Activated CD8-positive, alpha-beta T cell treated with anti-CD3 and anti-CD28 coated beads for 36 hours (primary cell): ENCODE data around the gene ANO9. TPM values are rescaled to one million over a fixed set of nuclear protein-coding genes. Genes with fewer than 3 reads are reported as not detected.

ENCODE experiments used
- ATAC-seq: fragments of 200-7000 bp; cut with Tn5 transposase; one replicate; pipeline ENCODE4 v1.10.0; 2021; ENCODE audit warnings: mild to moderate bottlenecking, moderate library complexity
- CTCF ChIA-PET: fragments of 350-600 bp; sonication (Branson Sonifier 250); formaldehyde crosslinking; loops from one replicate; lab custom pipeline; 2021; ENCODE audit warnings: antibody characterized with exemption; lab: Charles Lee
- POLR2A ChIA-PET: fragments of 350-600 bp; sonication (Branson Sonifier 250); formaldehyde crosslinking; loops from one replicate; lab custom pipeline; 2021; ENCODE audit warnings: antibody characterized with exemption; lab: Charles Lee
- DNase-seq: peaks from one replicate; pipeline ENCODE4 v3.0.0-alpha.2; 2020
- H3K27ac Mint-ChIP-seq: one replicate; pipeline ENCODE4 v1.8.0; 2021; ENCODE audit warnings: mild to moderate bottlenecking, mixed read lengths
- H3K27me3 Mint-ChIP-seq: one replicate; pipeline ENCODE4 v1.8.0; 2021; ENCODE audit warnings: mixed read lengths
- H3K36me3 Mint-ChIP-seq: one replicate; pipeline ENCODE4 v1.8.0; 2021; ENCODE audit warnings: low read depth, mixed read lengths
- H3K4me1 Mint-ChIP-seq: one replicate; pipeline ENCODE4 v1.8.0; 2021; ENCODE audit warnings: low read depth, mixed read lengths
- H3K4me3 Mint-ChIP-seq: one replicate; pipeline ENCODE4 v1.8.0; 2021; ENCODE audit warnings: mild to moderate bottlenecking, moderate library complexity, mixed read lengths
- H3K9me3 Mint-ChIP-seq: one replicate; pipeline ENCODE4 v1.8.0; 2021; ENCODE audit warnings: mixed read lengths
- intact Hi-C: fragments of 100-400 bp; cut with micrococcal nuclease; formaldehyde crosslinking; loops from one replicate; pipeline ENCODE4 v1.10.0; 2022
- total RNA-seq, 2 experiments: library from RNA; stranded (reverse); gene quantifications; one replicate each; pipeline ENCODE4 v1.2.3, GENCODE V29; 2021
- TF ChIP-seq, protein P1 (sequence below): fragments of 200-600 bp; IDR thresholded peaks from one replicate; pipeline ENCODE4 v1.8.0; 2022; ENCODE audit warnings: antibody characterized with exemption, mild to moderate bottlenecking

ANO9 gene, protein sequence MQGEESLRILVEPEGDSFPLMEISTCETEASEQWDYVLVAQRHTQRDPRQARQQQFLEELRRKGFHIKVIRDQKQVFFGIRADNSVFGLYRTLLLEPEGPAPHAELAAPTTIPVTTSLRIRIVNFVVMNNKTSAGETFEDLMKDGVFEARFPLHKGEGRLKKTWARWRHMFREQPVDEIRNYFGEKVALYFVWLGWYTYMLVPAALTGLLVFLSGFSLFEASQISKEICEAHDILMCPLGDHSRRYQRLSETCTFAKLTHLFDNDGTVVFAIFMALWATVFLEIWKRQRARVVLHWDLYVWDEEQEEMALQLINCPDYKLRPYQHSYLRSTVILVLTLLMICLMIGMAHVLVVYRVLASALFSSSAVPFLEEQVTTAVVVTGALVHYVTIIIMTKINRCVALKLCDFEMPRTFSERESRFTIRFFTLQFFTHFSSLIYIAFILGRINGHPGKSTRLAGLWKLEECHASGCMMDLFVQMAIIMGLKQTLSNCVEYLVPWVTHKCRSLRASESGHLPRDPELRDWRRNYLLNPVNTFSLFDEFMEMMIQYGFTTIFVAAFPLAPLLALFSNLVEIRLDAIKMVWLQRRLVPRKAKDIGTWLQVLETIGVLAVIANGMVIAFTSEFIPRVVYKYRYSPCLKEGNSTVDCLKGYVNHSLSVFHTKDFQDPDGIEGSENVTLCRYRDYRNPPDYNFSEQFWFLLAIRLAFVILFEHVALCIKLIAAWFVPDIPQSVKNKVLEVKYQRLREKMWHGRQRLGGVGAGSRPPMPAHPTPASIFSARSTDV
- total RNA-seq, result 10 to 100 TPM; 28.2 to 29.0 TPM

DNA sequence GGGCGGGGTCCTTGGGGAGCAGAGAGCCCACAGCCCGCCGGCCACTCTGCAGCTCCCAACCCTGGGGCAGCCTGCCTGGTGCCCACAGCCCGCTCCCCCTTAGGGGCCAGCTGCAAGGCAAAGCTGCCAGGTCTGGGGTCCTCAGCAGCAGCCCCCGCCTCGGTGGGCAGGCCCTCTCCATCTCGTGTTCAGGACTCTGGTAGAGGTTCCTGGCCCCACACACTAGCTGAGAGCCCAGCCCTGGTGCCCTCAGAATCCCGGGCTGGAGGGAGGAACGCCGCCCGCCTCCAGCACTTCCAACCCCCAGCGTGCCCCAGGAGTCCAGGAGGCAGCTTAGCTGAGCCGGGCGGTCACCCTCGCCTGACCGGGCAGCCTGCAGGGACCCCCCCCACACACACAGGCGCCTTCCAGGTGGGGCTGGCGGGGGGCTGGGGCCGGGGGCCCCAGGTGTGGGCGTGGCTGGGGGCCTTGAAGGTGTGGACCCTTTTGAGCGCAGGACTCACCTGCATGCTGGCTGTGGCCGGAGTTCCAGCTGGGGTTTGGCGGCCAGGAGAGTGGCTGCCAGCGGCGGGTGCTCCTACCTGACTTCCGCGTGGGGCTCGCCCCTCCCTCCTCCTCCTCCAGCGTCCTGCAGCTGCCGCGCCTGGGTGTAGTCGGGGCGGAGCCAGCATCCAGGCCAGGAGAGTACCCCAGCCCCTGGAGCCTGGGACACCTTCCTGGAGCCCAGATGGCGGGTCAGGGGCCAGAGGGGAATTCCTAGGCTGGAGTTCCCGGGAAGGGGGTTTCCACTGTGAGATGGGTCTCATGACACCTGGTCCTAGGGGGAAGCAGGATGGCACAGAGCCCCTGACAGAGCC is at the start of gene ANO9:
Gene ANO9, minus strand, starts transcription at position 594 of the 857 bp plus-strand sequence. Its CDS starts 85 bp downstream, at position 509.
- Mint-ChIP-seq H3K36me3 (no peaks in the 10 kb centered on the region), H3K27ac (no peak within 1 kb of the TSS), H3K4me3 (peak within 1 kb of the TSS; percentile 72), H3K27me3 (no peaks in the 10 kb centered on the region), H3K4me1 (peaks cover 22% of the 10 kb centered on the region), H3K9me3 (no peaks in the 10 kb centered on the region)
- intact Hi-C loops, result no loop called here
- ChIA-PET CTCF (interaction anchor here (1.4 to 3.4 kb wide), 2 partner anchors 8 to 191 kb away, joined by 6 to 19 read pairs; partner anchors contain the start of gene PTDSS2), POLR2A (interaction anchor here (0.8 to 2.8 kb wide), 5 partner anchors 8 to 134 kb away, joined by 3 to 10 read pairs (median 3); no protein-coding TSS in a partner anchor)
- peak; percentile 78 for DNase-seq
- peak; percentile 93 for ATAC-seq
- TF ChIP-seq, protein P1, sequence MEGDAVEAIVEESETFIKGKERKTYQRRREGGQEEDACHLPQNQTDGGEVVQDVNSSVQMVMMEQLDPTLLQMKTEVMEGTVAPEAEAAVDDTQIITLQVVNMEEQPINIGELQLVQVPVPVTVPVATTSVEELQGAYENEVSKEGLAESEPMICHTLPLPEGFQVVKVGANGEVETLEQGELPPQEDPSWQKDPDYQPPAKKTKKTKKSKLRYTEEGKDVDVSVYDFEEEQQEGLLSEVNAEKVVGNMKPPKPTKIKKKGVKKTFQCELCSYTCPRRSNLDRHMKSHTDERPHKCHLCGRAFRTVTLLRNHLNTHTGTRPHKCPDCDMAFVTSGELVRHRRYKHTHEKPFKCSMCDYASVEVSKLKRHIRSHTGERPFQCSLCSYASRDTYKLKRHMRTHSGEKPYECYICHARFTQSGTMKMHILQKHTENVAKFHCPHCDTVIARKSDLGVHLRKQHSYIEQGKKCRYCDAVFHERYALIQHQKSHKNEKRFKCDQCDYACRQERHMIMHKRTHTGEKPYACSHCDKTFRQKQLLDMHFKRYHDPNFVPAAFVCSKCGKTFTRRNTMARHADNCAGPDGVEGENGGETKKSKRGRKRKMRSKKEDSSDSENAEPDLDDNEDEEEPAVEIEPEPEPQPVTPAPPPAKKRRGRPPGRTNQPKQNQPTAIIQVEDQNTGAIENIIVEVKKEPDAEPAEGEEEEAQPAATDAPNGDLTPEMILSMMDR, result no peak

DNA sequence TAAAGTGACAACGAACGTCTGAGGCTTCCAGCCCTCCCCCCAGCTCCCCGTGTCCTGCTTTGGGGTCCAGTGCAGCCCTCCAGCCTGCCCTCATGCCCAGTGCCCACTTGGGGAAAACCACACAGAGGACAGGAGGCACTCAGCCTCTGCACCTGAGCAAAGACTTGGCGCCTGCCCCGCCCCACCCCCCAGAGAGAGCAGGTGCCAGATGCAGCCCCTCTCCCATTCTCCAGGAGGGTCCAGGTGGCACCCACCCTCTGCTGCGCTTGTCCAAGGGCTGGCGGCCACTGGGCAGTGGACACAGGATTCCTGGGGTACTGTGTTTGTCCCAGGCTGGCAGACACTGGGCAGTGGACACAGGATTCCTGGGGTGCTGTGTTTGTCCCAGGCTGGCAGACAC is 49.5 kb upstream of the ANO9 start:
- intact Hi-C loops, result no loop called here
- ChIA-PET POLR2A (no interaction called here), CTCF (no interaction called here)
- H3K4me1 Mint-ChIP-seq, result peaks cover 3% of the 10 kb centered on the region
- peaks cover 11% of the 10 kb centered on the region for H3K36me3 Mint-ChIP-seq
- H3K4me3 Mint-ChIP-seq, result no peak overlapping the region
- no peaks in the 10 kb centered on the region for H3K9me3 Mint-ChIP-seq
- H3K27me3 Mint-ChIP-seq, result no peaks in the 10 kb centered on the region
- DNase-seq (no peak), ATAC-seq (no peak)
- H3K27ac Mint-ChIP-seq, result no peak overlapping the region
- TF ChIP-seq, protein P1, result no peak

DNA sequence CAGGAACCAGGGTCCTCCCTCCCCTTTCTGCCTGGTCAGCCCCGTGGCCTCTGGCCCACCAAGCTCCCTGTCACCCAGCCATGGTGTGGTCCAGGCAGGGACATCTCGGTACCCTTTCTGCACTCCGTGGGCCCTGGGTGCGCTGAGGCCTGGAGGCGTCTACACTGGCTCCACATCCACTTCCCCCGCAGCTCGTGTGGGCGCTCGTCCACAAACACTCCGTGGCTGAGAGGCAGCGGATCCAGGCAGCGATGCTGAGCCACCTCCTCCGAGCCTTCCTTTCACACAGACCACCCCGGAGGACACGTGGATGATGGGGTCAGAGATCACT is 49.1 kb upstream of the ANO9 start:
- H3K36me3 Mint-ChIP-seq, result peaks cover 9% of the 10 kb centered on the region
- no peak overlapping the region for H3K4me3 Mint-ChIP-seq
- ATAC-seq (no peak), DNase-seq (no peak)
- TF ChIP-seq, protein P1, result no peak
- peaks cover 1% of the 10 kb centered on the region for H3K4me1 Mint-ChIP-seq
- H3K27me3 Mint-ChIP-seq, result no peaks in the 10 kb centered on the region
- no peaks in the 10 kb centered on the region for H3K9me3 Mint-ChIP-seq
- POLR2A ChIA-PET, result no interaction called here
- intact Hi-C loops, result no loop called here
- no peak overlapping the region for H3K27ac Mint-ChIP-seq
- CTCF ChIA-PET, result no interaction called here

DNA sequence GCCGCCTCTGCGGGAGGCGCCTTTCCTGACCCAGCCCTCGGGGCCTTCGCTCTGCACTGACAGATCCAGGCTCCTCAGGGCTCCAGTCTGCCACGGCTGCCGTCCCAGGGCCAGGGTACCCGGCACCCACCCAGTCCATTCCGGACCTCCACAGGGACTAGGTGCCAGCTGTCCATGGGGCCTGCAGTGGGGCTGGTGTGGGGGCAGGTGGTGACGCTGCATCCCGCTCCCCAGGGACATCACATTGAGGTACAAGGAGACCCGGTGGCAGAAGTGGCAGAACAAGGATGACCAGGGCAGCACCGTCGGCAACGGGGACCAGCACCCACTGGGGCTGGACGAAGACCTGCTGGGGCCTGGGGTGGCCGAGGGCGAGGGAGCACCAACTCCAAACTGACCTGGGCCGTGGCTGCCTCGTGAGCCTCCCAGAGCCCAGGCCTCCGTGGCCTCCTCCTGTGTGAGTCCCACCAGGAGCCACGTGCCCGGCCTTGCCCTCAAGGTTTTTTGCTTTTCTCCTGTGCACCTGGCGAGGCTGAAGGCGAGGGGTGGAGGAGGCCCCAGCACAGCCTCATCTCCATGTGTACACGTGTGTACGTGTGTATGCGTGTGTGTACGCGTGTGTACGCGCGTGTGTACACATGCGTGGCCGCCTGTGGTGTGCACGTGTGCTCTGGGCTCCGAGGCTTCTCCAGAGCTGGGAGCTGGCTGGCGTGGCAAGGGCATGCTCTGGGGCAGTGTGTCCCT is 48.5 kb upstream of the ANO9 start:
- no peak overlapping the region for H3K4me3 Mint-ChIP-seq
- H3K36me3 Mint-ChIP-seq, result peaks cover 7% of the 10 kb centered on the region
- ChIA-PET CTCF (no interaction called here), POLR2A (no interaction called here)
- TF ChIP-seq, protein P1, result no peak
- no peak overlapping the region for H3K27ac Mint-ChIP-seq
- H3K9me3 Mint-ChIP-seq, result no peaks in the 10 kb centered on the region
- no peak for ATAC-seq
- H3K27me3 Mint-ChIP-seq, result no peaks in the 10 kb centered on the region
- DNase-seq, result no peak
- intact Hi-C loops, result no loop called here
- H3K4me1 Mint-ChIP-seq, result no peaks in the 10 kb centered on the region
